Measurements from ENCODE around the gene TATDN2.

The TATDN2 gene

DNA sequence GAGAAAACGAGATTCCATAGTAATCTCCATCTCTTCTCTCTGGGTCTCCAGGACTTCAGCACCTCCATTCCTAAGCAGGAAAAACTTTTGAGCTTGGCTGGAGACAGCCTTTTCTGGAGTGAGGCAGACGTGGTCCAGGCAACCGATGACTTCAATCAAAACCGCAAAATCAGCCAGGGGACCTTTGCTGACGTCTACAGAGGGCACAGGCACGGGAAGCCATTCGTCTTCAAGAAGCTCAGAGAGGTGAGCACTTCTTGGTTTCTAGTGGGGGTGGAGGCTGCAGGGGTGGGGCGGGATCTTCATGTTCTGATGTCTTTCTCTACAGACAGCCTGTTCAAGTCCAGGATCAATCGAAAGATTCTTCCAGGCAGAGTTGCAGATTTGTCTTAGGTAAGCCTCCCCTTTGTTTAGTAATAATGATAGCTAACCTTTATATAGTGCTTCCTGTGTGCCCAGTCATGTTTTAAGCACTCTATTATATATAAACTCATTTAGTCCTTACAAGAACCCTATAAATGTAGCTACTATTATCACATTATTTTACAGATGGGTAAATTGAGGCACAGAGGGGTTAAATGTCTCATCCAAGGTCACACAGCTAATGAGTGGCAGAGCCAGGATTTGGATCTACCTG, 35.0 kb upstream of the TATDN2 start:
- no peak overlapping the region for H3K4me3 ChIP-seq (ENCODE audit: low read length)
- DNase-seq (ENCODE audit: low read depth) = no peak
- no peak for TF ChIP-seq CTCF (conservative IDR thresholded peaks at IDR 0.05; ENCODE audit: low read length)

DNA sequence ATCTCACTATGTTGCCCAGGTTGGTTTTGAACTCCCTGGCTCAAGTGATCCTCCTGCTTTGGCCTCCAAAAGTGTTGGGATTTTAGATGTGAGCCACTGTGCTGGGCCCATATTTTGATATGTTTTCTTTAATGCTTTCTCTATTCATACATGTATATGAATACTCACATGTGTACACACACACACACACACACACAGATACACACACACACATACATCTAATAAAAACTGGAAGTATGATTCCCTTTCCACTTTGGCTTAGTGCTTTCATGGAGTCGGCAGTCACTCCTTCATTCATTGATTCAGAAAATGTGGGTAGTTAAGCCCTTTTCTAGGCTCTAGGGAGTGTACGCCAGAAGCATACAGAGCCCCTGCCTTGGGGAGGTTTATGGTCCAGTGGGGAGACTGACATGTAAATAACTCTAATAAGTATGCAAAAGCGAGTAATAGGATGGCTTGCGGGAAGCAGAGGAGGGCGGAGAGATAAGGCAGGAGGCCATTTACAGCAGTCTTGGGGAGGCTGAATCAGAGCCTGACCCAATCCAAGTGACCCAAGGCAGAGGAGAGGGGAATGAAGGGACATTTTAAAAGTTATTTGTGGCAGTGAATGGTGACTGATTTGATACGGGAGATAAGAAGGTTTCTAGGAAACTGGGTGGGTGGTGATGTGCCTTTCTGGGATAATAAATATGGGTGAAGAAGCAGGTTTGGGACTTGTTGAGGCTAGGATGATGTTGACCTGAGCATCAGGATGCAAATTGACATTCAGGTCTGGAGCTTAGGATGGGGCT, 32.5 kb upstream of the TATDN2 start:
- no peak for TF ChIP-seq CTCF (conservative IDR thresholded peaks at IDR 0.05; ENCODE audit: low read length)

DNA sequence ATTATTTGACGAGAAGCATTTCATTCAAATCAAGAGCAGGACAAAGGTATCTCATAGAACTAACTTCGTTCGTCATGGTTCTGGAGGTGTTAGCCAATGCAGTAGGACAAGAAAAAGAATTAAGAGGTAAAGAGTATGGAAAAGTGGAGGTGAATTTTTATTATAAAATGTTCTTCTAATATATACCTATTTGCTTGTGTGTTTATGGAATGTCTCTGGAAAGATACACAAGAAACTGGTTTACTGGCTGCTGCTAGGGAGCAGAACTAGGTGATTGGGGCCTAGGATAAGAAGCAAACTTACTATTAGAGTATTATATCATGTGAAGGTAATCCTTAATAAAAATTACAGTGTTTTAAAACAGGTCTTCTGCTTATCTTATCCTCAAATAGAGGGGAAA, 30.9 kb upstream of the TATDN2 start:
- no peak overlapping the region for H3K4me3 ChIP-seq (ENCODE audit: low read length)
- DNase-seq (ENCODE audit: low read depth) = no peak
- TF ChIP-seq CTCF (conservative IDR thresholded peaks at IDR 0.05; ENCODE audit: low read length) = no peak

More for the DNA sequence above, 32.5 kb upstream of the TATDN2 start:
- DNase-seq (ENCODE audit: low read depth) = no peak
- H3K4me3 ChIP-seq (ENCODE audit: low read length) = no peak overlapping the region

- TF ChIP-seq CTCF (conservative IDR thresholded peaks at IDR 0.05; ENCODE audit: low read length) = no peak
- no peak for DNase-seq (ENCODE audit: low read depth)
- no peak overlapping the region for H3K4me3 ChIP-seq (ENCODE audit: low read length)
These were observed 28.5 kb upstream of the TATDN2 start for GRCh38 chr3:10219737-10220136.

DNA sequence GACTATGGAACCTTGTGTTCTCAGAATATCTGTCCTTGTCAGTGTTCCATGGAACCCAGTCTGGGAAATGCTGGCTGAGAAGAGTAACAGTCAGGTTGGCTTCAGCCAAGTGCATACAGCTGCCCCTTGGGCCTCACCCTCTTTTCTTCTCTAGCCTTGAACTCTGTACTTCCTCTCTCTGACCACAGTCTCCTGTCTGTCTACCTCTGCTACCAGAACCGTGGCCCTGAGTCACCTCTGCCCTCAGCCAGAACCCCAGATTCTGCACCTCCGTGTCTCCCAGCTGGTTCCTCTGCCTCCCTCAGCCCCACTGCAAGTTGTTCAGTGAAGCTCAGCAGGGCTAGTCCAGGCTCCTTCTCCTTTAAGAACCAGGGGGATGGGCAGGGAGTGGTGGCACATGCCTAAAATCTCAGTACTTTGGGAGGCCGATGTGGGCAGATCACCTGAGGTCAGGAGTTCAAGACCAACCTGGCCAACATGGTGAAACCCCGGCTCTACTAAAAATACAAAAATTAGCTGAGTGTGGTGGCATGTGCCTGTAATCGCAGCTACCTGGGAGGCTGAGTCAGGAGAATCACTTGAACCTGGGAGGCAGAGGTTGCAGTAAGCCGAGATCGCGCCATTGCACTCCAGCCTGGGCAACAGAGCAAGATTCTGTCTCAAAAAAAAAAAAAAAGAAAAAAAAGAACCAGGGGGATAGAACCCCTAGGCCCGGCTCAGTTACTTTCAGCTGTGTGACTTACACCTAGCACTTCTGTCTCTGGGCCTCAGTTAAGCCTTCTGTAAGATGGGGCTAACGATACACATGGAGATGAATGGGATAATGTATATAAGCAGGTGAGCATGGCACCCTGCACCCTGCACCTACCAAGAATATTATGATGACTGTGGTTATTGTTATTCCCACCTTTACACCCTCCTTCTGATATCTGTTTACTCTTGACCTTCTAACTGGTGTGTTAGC, 24.3 kb upstream of the TATDN2 start:
- no peak for DNase-seq (ENCODE audit: low read depth)
- H3K4me3 ChIP-seq (ENCODE audit: low read length) = no peak overlapping the region
- no peak for TF ChIP-seq CTCF (conservative IDR thresholded peaks at IDR 0.05; ENCODE audit: low read length)

DNA sequence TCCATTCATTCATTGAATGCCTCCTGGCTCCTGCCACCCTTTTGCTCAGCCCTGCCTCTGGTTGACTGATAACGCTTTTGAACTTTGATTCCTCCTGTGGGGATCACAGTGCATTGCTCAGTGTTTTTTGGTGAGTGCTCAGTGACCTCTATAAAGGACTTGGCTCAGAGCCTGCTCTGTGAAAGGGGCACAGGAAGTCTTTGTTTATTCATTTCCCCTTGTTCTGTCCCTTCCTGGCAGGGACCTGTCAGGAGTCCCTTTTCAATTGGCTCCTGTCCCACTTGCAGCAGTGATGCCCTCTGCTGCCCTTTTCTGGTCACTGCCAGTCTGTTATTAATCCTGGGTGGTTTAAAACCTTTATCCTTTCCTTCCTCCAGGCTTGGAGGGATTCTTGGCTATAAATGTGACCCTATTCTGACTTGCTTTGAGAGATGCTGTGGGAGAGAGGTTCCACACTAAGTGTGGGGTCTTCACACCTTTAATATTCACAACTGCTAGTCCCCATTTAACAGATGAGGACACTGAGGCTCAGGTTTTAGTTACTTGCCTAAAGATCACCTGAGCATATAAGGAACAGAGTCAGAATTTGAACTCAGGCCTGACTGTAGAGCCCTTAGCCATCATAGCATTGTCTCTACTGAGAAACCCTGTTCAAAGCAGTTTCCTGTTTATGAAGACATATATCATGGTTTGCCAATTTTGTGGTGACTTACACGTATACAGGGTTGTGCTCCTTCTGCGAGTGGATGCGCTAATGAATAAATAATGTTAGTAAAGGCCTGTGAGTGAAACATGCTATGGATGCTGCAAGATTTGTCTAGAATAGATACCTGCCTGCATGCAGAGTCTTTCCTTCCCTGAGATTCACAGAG, 23.2 kb upstream of the TATDN2 start:
- peak; percentile 68 for DNase-seq (ENCODE audit: low read depth)
- TF ChIP-seq CTCF (conservative IDR thresholded peaks at IDR 0.05; ENCODE audit: low read length) = peak; percentile 92
- no peak overlapping the region for H3K4me3 ChIP-seq (ENCODE audit: low read length)

All from AG10803 (cell line).